Measurements from ENCODE around the gene S100B.
"Not testable (repeated sequence)": the region's sequence is repeated elsewhere in the genome, so short reads cannot be mapped to it uniquely, and the experiment has no call there.

The S100B gene

DNA sequence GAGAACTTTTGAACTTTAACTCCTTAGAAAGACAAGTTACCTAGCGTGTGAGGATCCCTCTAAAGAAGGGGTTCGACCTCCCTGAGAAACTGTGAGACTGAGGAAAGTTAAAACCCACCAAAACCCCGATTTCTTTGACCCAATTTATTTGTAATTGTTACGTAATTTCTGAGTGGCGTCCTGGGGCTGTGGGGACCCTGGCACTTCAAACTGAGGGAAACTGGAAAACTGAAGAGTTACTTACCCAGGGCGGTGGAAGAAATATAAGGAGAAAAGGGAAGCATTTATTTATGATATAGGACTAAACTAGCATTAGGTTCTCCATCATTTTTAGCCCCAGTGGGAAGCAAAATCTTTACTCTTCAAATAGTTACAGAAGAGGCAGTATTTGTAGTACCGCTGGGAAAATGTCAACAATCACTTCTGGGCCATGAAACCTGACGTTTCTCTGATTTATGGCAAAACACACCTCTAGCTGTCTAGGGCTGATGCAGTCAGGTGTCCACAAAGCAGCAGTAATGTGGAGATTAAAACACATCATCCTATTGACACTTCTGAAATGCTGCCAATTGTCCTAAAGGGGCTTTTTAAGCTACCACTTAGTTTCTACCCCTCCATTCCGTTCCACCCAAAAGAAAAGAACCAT lies 430 bp downstream of the S100B start:
- in situ Hi-C loops (cut with MboI; ENCODE audit: low sequenced_read_pairs) = no loop called here

DNA sequence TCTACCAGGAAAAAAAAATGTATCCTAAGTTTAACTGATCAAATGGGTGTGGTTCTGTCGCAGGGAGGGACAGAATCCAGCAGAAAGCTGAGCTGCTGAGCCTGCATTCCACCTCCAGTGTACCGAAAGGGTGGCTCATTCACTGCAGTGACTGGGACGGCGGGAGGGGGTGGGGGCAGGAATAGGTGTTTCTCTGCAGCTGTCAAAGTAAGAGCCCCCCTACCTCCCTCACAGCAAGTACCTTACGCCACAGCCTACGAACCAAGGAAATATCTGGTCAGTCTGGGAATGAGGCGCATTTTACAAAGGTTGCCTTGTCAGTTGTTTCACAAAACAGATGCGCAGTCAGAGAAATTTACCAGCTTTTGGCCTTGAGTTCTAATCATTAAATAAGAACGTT lies 1.7 kb downstream of the S100B start:
- in situ Hi-C loops (cut with MboI; ENCODE audit: low sequenced_read_pairs) = no loop called here

DNA sequence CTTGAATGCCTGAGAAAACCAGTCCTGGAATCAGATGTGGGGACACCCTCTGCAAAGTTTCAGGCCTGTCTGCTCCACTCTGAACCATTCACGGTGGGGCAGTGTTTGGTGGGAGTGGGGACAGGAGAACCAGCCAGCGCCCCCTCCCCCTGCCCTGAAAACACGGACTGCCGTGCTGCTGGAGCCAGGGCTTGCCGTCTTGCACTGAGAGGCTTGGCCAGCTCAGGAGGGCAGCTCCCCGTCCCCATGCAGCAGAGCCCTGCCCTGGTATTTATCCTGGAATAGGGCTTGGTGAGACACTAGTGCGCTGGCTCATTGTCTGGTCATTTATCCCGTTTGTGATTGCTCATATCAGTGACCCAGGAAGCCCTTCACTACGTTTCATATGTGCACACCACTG lies 3.9 kb downstream of the S100B start:
- in situ Hi-C loops (cut with MboI; ENCODE audit: low sequenced_read_pairs) = no loop called here

DNA sequence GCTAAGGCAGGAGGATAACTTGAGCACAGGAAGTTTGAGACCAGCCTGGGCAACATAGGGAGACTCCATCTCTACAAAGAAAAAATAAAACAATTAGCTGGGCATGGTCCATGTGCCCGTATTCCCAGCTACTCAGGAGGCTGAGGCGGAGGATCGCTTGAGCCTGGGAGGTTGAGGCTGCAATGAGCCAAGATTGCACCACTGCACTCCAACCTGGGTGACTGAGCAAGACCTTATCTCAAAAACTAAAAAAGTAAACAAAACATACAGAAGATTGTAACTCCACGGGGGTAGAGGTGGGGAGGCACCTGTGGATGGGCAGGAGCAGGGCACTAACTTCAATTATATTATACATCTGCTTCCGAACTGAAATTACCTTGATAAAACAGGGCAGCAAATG lies 4.6 kb downstream of the S100B start:
- in situ Hi-C loops (cut with MboI; ENCODE audit: low sequenced_read_pairs) = no loop called here

DNA sequence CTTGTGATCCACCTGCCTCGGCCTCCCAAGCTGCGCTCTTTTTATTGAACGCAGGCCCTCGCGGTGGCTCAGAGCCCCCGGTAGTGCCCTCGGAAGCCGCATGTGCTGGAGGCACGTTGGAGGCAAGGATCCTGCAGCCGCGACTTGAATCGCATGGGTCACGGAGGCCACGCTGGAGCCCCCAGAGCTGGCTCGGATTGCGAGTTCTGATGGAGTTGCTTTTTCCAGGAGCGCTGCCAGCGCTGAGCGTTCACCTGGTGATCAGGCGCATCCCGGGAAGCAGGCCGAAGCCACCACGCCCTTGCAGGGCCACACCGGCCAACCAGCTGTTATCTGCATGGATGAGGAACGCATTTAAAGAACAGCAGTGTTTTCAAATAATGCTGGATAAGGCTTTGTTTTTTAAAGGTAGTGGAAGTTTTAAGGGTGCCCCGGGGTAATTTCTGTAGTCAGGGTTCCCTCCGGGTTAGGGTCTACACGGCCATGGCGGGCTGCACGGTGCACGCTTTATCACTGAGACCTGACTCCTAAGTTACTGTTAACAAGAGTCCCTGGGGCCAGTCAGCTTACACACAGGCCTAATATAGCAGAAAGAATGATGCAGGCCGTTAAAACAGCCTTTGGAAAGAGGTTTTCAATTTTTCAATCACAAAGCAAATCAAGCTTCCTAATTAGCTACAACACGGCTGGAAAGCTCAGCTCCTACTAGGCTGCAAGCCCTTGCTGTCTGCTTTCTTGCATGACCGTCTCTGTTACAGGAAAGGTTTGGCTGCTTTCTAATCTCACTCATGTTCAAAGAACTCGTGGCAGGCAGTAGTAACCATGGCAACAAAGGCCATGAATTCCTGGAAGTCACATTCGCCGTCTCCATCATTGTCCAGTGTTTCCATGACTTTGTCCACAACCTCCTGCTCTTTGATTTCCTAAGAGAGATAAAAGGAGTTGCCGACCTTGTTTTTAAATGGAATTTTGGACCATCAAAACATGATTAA lies 6.0 kb downstream of the S100B start:
- in situ Hi-C loops (cut with MboI; ENCODE audit: low sequenced_read_pairs) = no loop called here

DNA sequence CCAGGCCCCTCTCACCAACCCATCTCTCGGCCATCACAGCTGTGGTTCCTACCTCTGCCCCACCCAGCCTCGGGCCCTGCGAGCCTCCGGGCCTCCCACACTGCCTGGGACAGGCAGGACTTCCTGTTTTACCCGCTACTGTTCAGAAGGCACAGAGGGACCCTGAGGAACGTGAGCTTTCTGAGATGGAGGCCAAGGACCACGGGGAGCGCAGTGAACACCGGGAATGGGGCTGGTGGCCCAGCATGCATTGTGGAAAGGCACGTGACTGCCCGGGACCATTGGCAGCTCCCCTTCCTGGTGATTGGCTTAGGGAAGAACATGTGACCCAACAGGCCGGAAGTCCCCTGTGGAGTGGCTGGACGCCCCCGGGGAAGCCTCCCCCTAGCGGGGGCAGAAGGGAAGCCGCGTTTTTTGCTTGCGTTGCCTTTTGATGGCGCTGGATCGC lies 7.0 kb downstream of the S100B start:
- in situ Hi-C loops (cut with MboI; ENCODE audit: low sequenced_read_pairs) = no loop called here

DNA sequence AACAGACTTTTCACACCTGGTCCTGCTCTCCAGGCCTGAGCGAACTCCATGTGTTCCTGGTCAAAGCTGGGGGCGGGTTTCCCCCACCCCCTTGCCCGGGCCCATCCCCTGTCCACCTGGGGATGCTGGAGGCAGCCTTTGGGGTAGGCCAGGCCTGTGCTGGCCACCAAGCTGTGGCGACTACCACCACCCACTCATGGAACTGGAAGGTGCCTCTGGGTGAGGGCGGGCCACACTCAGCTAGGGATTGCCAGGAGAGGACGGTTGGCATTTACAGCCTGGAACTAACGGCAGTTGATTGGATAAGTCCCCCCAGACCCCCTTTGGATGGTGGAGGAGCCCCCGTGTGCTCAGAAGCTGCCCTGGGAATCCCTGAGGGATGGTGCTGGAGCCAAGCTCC lies 7.9 kb downstream of the S100B start:
- in situ Hi-C loops (cut with MboI; ENCODE audit: low sequenced_read_pairs) = no loop called here

DNA sequence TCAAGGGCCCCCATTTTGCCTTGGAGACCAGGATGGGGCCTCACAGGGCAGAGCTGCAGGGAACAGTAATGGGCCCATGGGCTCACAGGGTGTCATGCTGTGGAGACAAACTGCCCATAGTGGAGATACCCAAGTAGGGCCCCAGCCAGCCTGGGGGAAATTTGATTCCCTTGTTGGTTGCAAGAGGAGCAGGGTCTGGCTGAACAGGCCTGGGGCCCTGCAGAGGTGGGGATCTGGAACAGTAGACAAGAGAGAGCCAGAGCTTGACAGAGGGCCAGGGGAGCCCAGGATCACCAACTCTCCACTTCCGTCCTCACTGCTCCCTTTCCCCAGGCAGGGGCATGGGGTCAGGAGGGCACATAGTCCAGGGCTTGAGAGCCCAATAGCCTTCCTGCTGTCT lies 8.7 kb downstream of the S100B start:
- in situ Hi-C loops (cut with MboI; ENCODE audit: low sequenced_read_pairs) = no loop called here

DNA sequence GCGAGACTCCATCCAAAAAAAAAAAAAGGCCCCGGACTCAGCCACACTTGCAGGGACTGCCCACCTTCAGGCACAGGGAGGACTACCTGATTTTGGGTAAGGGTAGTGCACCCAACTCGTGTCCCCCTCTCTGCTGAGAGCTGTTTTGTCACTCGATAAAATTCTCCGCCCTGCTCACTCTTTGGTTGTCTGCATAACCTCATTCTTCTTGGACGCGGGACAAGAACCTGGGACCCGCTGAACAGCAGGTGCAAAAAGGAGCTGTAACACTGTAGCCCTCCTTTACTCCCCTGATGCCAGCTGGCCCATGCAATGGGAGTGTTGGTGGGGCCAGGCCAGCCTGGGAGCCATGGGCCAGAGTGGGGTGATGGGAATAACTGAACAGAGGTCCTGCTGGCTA lies 10.6 kb downstream of the S100B start:
- in situ Hi-C loops (cut with MboI; ENCODE audit: low sequenced_read_pairs) = no loop called here

DNA sequence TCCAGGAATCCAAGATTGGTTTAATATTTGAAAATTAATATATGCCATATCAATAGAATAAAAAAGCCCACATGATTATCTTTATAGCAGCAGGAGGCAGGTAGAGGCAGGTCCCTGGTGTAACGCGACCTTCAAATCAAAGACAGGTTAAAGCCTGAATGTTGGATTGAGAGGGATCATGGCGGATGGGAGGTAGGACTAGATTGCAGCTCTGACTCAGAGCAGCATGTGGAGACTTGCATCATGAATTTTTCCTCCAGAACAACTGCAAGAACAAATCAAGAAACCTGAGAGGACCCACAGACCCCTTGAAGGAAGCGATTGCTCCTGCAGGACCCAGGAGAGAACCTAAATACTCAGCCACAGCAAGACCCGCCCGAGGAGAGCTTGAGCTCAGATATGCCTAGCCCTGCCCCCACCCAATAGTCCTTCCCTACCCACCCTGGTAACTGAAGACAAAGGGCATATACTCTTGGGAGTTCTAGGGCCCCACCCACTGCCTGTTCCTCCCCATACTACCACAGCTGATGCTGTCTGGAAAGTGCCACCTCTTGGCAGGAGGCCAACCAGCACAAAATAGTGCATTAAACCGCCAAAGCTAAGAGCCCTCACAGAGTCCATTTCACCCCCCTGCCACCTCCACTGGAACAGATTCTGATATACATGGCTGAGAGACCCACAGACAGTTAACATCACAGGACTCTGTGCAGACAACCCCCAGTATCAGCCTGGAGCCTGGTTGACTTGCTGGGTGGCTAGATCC lies 19.5 kb downstream of the S100B start:
- in situ Hi-C loops (cut with MboI; ENCODE audit: low sequenced_read_pairs) = no loop called here

DNA sequence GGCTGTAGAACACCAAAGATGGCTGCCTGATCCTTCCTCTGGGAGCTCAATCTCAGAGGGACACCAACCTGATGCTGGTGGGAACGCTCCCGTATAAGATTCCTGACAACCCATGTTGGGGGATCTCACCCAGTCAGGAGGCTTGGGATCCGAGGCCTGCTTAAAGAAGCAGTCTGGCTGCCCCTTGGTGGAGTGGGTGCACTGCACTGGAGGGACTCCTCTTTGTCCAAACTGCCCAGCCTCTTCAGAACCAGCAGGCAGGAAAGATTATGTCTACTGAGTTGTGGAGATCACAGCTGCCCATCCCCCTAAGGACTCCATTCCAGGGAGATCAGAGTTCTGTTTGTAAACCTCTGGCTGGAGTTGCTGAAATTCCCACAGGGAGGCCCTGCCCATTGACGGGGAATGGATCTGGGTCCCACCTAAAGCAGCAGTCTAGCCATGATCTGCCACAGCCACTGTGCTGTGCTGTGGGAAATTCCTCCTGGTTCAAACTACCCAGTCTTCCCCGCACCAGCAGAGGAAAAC lies 23.0 kb downstream of the S100B start:
- in situ Hi-C loops (cut with MboI; ENCODE audit: low sequenced_read_pairs) = no loop called here

DNA sequence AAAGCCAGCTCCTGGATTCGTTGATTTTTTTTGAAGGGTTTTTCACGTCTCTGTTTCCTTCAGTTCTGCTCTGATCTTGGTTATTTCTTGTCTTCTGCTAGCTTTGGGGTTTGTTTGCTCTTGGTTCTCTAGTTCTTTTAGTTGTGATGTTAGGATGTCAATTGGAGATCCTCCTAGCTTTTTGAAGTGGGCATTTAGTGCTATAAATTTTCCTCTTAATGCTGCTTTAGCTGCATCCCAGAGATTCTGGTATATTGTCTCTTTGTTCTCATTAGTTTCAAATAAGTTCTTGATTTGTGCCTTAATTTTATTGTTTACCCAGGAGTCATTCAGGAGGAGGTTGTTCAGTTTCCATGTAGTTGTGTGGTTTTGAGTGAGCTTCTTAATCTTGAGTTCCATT lies 25.5 kb downstream of the S100B start:
- in situ Hi-C loops (cut with MboI; ENCODE audit: low sequenced_read_pairs) = not testable (repeated sequence)

DNA sequence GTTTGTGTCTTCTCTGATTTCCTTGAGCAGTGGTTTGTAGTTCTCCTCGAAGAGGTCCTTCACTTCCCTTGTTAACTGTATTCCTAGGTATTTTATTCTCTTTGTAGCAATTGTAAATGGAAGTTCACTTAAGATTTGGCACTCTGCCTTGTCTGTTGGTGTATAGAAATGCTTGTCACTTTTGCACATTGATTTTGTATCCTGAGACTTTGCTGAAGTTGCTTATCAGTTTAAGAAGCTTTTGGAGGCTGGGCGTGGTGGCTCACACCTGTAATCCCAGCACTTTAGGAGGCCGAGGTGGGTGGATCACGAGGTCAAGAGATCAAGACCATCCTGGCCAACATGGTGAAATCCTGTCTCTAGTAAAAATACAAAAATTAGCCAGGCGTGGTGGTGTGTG lies 27.1 kb downstream of the S100B start:
- in situ Hi-C loops (cut with MboI; ENCODE audit: low sequenced_read_pairs) = not testable (repeated sequence)

DNA sequence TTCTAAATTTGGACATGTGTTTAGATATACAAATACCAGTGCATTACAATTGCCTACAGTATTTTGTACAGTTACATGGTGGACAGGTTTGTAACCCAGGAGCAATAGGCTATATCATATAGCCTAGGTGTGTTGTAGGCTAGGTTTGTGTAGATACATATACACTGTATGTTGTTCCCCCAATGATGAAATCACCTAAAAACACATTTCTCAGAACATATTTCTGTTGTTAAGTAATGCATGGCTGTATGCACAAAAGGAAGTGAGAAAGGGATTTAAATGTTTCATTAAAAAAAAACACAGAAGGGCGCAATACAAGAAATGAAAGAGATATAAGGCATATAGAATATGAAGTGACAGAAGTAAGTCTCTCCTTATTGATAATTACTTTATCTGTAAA lies 32.0 kb downstream of the S100B start:
- in situ Hi-C loops (cut with MboI; ENCODE audit: low sequenced_read_pairs) = no loop called here

DNA sequence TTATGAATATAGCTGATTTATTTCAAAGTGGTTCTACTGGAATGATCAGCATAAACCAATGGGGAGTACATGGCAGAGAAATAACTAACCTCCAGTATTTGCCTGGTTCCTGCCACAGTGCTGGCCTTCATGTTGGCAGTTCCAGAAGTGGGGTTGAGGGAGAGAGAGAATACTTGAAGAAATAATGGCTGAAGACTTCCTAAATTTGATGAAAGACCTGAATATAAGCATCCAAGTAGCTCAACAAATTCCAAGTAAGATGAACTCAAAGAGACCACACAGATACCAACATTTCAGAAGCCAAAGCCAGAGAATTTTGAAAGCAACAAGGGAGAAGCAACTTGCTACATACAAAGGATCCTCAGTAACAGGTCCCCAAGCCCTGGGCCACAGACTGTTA lies 34.3 kb downstream of the S100B start:
- in situ Hi-C loops (cut with MboI; ENCODE audit: low sequenced_read_pairs) = no loop called here

DNA sequence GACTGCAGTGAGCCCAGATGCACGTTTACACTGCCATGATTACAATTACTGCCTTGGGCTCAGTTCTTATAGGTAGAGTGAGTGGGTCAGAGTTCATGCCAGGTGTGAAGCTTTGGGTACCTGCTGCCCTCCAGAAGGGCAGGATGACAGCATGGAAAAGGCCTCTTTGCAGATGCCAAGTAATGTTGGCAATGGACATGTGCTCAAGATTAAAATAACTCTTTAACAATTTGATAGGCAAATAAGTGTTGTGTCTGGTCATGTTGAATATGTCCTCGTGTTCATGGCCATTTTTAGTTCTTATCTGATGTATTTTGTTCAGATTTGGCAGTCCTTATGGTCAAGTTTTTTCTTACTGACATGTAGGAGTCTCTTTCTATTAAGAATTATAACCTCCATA lies 34.8 kb downstream of the S100B start:
- in situ Hi-C loops (cut with MboI; ENCODE audit: low sequenced_read_pairs) = no loop called here

DNA sequence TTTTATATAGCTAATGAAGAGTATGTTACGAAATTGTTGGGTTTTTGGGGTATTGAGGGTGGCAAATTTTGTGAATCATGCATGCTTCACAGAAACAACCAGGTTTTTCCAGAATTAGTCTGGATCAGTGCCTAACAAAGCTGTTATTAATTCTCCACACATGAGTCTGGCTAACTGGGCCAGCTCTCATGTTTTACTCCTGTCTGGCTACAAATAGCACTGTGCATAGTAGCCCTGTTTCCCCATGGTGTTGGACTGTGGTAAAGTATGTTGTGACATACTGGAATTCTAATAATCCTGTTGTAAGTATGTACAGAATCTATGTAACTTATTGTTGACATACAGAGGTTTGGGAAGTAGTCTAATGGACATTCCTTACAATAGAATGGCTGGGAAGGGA lies 35.8 kb downstream of the S100B start:
- in situ Hi-C loops (cut with MboI; ENCODE audit: low sequenced_read_pairs) = no loop called here

DNA sequence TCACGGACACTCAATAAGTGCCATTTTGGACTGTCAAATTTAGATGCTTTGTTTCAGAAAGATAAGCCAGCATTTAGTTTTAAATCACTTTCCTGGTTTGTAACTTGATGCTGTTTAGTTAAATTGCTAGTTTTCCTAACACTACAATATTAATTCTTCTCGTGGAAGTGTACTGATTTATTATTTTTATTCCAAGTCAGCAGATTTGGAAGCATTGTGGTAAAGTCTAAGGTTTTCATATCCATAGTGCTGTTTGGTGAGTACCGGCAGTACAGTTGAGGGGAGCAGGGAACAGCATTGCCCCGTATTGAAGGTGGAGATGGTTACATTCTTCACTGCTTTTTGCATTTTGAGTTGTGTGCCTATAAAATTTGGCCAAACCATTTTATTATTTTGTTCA lies 36.3 kb downstream of the S100B start:
- in situ Hi-C loops (cut with MboI; ENCODE audit: low sequenced_read_pairs) = no loop called here

DNA sequence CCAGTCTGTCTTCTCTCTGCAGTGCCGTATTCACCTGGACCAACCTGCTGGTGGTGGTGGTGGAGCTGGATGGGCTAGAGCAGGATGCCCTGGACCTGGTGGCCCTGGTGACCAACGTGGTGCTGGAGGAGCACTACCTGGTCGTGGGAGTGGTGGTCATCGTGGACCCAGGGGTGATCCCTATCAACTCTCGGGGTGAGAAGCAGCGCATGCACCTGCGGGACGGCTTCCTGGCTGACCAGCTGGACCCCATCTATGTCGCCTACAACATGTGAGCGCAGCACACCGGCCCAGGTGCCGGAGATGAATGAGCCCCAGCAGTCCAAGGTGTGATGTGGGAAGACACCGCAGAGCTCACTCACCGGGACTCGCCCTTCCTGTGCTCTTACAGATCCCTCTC lies 37.5 kb downstream of the S100B start:
- in situ Hi-C loops (cut with MboI; ENCODE audit: low sequenced_read_pairs) = no loop called here

DNA sequence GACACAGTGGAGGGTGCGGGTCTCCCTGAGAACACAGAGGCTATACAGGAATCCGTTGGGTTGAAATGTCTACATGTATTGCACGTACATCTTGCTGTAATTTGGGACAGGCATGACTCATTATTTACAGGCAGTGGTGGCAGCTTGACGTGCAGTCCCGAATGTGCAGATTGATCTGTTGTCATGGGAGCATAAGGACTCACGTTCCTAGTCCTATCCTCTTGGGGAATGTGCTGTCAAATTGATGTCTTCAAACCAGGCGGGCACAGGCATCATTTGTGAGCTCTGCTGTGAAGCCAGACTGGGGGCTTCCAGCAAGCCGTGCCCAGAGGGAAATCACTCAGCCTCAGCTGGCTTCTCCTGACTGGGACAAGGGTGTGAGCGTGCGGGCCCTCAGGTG lies 40.5 kb downstream of the S100B start:
- in situ Hi-C loops (cut with MboI; ENCODE audit: low sequenced_read_pairs) = no loop called here

DNA sequence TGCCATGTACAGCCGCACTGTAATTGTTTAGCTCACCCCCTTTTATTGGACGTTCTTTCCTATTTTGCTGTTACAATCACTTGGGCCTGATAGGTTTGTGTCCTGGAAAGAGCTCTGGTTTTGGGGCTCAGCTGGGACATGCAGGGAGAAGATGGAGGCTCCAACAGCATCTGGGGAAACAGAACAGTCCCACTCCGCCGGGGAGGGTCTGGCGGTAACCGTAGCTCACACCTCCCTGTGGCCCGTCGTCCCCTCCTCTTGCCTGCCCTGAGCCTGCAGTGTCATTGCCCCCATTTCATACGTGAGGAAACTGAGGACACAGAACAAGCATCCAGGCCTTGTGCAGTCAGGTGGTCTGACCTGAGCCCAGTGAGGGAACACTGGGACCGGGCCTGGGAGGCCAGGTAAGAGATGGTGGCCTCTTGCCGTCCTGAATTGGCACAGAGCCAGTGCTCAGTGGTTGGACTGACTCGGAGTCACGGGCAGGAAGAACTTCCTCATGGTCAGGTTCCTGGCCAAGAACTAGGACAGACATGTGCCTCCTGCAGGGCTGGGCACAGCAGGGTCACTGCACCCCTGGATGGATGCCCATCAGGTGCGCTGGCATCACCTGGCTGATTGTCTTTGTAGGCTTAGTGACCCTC lies 41.8 kb downstream of the S100B start:
- in situ Hi-C loops (cut with MboI; ENCODE audit: low sequenced_read_pairs) = no loop called here

Data from HL-60/S4 treated with phorbol 12-myristate 13-acetate at 8.2 ng/mL for 4 days and 3 days (cell line).